ENCODE results near the gene ADCY5.

ADCY5 gene

GRCh38 chr3:123406598-123406997, 42.3 kb downstream of the ADCY5 start (continued):
- TF ChIP-seq, protein P1, sequence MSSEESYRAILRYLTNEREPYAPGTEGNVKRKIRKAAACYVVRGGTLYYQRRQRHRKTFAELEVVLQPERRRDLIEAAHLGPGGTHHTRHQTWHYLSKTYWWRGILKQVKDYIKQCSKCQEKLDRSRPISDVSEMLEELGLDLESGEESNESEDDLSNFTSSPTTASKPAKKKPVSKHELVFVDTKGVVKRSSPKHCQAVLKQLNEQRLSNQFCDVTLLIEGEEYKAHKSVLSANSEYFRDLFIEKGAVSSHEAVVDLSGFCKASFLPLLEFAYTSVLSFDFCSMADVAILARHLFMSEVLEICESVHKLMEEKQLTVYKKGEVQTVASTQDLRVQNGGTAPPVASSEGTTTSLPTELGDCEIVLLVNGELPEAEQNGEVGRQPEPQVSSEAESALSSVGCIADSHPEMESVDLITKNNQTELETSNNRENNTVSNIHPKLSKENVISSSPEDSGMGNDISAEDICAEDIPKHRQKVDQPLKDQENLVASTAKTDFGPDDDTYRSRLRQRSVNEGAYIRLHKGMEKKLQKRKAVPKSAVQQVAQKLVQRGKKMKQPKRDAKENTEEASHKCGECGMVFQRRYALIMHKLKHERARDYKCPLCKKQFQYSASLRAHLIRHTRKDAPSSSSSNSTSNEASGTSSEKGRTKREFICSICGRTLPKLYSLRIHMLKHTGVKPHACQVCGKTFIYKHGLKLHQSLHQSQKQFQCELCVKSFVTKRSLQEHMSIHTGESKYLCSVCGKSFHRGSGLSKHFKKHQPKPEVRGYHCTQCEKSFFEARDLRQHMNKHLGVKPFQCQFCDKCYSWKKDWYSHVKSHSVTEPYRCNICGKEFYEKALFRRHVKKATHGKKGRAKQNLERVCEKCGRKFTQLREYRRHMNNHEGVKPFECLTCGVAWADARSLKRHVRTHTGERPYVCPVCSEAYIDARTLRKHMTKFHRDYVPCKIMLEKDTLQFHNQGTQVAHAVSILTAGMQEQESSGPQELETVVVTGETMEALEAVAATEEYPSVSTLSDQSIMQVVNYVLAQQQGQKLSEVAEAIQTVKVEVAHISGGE (tag by site-specific recombination; conservative IDR thresholded peaks at IDR 0.05; ENCODE audit: low read depth) = no peak
- TF ChIP-seq IKZF3 (tag by site-specific recombination; IDR thresholded peaks at IDR 0.05) = no peak
- TF ChIP-seq, protein P2, sequence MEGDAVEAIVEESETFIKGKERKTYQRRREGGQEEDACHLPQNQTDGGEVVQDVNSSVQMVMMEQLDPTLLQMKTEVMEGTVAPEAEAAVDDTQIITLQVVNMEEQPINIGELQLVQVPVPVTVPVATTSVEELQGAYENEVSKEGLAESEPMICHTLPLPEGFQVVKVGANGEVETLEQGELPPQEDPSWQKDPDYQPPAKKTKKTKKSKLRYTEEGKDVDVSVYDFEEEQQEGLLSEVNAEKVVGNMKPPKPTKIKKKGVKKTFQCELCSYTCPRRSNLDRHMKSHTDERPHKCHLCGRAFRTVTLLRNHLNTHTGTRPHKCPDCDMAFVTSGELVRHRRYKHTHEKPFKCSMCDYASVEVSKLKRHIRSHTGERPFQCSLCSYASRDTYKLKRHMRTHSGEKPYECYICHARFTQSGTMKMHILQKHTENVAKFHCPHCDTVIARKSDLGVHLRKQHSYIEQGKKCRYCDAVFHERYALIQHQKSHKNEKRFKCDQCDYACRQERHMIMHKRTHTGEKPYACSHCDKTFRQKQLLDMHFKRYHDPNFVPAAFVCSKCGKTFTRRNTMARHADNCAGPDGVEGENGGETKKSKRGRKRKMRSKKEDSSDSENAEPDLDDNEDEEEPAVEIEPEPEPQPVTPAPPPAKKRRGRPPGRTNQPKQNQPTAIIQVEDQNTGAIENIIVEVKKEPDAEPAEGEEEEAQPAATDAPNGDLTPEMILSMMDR (tag by site-specific recombination; IDR thresholded peaks at IDR 0.05) = no peak
- no peak for TF ChIP-seq ZNF138 (tag by site-specific recombination; IDR thresholded peaks at IDR 0.05; ENCODE audit: borderline replicate concordance)
- peak; percentile 37 for TF ChIP-seq ZIC2 (tag by site-specific recombination; IDR thresholded peaks at IDR 0.05)

DNA sequence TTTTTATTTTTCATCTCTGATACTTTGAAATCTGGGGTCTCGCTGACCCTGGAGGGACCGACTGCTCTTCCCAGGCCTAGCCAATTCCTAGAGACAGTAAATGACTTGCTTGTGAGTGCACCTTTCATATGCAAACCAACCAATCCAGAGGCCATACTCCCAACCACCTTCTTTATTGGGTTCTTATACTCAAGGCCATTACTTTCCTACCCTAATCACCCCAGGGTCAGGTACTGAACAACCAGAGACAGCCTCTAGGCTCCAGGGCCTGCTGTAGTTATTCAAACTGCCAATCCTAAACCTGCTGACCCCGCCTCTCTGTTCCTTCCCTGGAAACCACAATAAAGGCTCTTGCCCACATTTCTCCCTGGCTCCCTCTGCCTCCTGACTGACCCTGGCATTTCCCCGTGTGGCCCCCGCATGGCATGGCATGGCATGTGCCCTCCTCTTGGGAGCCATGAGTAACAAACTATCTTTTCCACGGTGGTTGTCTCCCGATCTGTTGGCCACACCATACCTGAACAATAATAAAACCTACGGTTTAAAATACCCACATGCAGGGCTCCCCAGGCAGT, 42.9 kb downstream of the ADCY5 start:
- no peak overlapping the region for H3K4me3 ChIP-seq (ENCODE audit: low read depth, low read length)
- TF ChIP-seq KLF9 (tag by site-specific recombination; IDR thresholded peaks at IDR 0.05; ENCODE audit: low read depth) = no peak
- no peak for TF ChIP-seq ZNF157 (tag by site-specific recombination; IDR thresholded peaks at IDR 0.05)
- TF ChIP-seq, protein P1 (tag by site-specific recombination; conservative IDR thresholded peaks at IDR 0.05; ENCODE audit: low read depth) = no peak
- TF ChIP-seq ZNF132 (tag by site-specific recombination; IDR thresholded peaks at IDR 0.05; ENCODE audit: borderline replicate concordance) = no peak
- CTCF ChIA-PET = no interaction called here
- H3K27ac ChIP-seq (ENCODE audit: extremely low read depth, low read depth, low read length) = no peak overlapping the region
- no peaks in the 10 kb centered on the region for H3K36me3 ChIP-seq (ENCODE audit: control insufficient read depth in 2 of 2, insufficient read depth in 1 of 2, low read length in 2 of 2)
- H3K4me1 ChIP-seq (ENCODE audit: control insufficient read depth, insufficient read depth, low read length) = peaks cover 9% of the 10 kb centered on the region
- no peaks in the 10 kb centered on the region for H3K9me3 ChIP-seq (ENCODE audit: control insufficient read depth, insufficient read depth, low read depth, low read length)
- POLR2A ChIA-PET = no interaction called here

DNA sequence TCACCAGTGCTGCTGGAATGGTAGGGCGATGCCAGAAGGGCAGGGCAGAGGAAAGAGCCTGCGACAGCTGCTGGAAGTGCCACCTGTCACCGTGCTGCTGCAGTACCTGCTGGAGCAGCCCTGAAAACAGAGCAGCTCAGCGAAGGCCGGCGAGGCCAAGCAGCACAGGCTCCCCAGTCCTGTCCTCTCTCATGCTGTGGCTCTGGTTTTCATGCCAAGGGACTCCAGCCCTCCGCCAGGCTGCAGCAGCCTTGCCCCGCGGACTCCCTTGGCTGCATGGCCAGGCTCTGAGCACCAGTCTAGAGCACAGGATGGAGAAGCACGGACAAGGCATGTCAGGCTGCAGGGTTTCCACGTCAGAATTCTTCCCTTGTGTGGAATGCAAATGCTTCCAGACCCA, 43.9 kb downstream of the ADCY5 start:
- TF ChIP-seq ZBTB48 (tag by site-specific recombination; IDR thresholded peaks at IDR 0.05) (no peak), ZFP37 (tag by site-specific recombination; IDR thresholded peaks at IDR 0.05) (no peak), KLF7 (tag by site-specific recombination; IDR thresholded peaks at IDR 0.05; ENCODE audit: borderline replicate concordance) (no peak), TCF7L2 (IDR thresholded peaks at IDR 0.05; ENCODE audit: borderline replicate concordance, low read depth, low read length) (no peak), OSR2 (tag by site-specific recombination; IDR thresholded peaks at IDR 0.05) (no peak), MZF1 (tag by site-specific recombination; IDR thresholded peaks at IDR 0.05; ENCODE audit: borderline replicate concordance) (no peak), ZBTB8A (tag by site-specific recombination; IDR thresholded peaks at IDR 0.05) (no peak), ZBTB10 (tag by site-specific recombination; IDR thresholded peaks at IDR 0.05) (no peak), SP2 (tag by site-specific recombination; IDR thresholded peaks at IDR 0.05) (no peak), WT1 (tag by site-specific recombination; IDR thresholded peaks at IDR 0.05) (no peak)
- POLR2A ChIA-PET = no interaction called here
- CTCF ChIA-PET = no interaction called here

More for the DNA sequence above, 43.9 kb downstream of the ADCY5 start:
- Histone ChIP-seq H3K9me3 (ENCODE audit: control insufficient read depth, insufficient read depth, low read depth, low read length) (no peaks in the 10 kb centered on the region), H3K4me1 (ENCODE audit: control insufficient read depth, insufficient read depth, low read length) (peaks cover 7% of the 10 kb centered on the region), H3K27ac (ENCODE audit: extremely low read depth, low read depth, low read length) (no peak overlapping the region), H3K36me3 (ENCODE audit: control insufficient read depth in 2 of 2, insufficient read depth in 1 of 2, low read length in 2 of 2) (no peaks in the 10 kb centered on the region), H3K4me3 (ENCODE audit: low read depth, low read length) (no peak overlapping the region)
